GM12892 (cell line): ENCODE results near the gene ARID1B.

Experiments
- DNase-seq: peaks from one replicate; pipeline ENCODE4 v3.0.0; 2011; ENCODE audit not compliant: insufficient read length
- FAIRE-seq: peaks from 2 replicates; lab custom pipeline; 2011; peaks lifted over from hg19 to GRCh38; lab: Jason Lieb, UNC
- POLR2A ChIP-seq: IDR thresholded peaks from 2 replicates; pipeline ENCODE4 v1.6.1; 2011; ENCODE audit warnings: low read depth, low read length, control low read depth
- POLR2AphosphoS5 ChIP-seq: IDR thresholded peaks from 2 replicates; pipeline ENCODE4 v1.6.1; 2011; ENCODE audit warnings: low read depth, low read length, control low read depth
- TAF1 ChIP-seq: IDR thresholded peaks from 2 replicates; pipeline ENCODE4 v1.6.1; 2011; ENCODE audit warnings: low read depth, mild to moderate bottlenecking, control low read depth, low read length, borderline replicate concordance

Gene ARID1B

DNA sequence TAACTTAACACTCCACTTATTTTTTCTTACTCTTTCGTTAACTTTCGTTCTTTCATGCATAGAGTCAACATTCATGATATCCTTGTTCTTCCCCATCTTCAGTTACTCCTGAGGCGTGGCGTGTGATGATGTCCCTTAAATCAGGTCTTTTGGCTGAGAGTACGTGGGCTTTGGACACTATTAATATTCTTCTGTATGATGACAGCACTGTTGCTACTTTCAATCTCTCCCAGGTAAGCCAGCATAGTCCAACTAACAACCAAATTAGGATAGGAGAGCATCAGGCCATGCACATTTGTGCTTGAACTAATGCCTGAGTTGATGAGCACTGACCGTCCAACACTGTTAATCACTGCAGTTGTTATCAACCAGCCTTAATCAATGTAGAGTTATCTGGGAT lies 426.6 kb downstream of the ARID1B start:
- DNase-seq (no peak), FAIRE-seq (no peak)
- no peak for TF ChIP-seq POLR2A
- no peak for TF ChIP-seq TAF1
- TF ChIP-seq POLR2AphosphoS5, result no peak

DNA sequence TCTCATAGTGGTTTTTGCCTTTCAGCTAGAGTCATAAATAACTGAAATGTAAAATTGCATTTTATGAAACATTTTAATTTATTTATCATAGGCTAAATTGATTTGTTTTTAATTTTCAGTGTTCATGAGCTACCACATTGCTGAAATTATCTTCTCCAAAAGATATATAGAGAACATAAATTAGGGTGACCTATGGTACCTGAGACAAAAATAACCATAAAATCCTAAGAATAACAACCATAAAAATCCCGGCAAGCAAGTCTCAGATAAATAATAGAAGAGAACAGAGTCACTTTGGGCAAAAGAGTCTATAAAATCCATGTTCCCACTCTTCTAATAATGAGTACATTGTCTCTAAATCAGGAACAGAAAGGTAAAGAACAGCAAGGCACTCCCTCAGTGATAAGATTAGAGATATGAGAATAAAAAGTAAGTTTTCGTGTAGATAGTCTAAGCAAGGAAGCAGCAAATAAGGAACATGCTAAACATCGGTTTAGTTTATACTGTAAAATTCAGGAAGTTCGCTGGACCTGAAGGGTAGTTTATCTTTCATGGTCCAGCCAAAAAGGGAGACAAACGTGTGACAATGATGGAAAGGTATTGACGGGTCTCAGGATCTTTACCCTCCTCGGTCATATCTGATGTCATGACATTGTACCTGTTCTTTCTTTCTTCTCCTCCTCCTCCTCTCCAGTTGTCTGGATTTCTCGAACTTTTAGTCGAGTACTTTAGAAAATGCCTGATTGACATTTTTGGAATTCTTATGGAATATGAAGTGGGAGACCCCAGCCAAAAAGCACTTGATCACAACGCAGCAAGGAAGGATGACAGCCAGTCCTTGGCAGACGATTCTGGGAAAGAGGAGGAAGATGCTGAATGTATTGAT lies 428.5 kb downstream of the ARID1B start:
- DNase-seq (no peak), FAIRE-seq (no peak)
- no peak for TF ChIP-seq POLR2A

DNA sequence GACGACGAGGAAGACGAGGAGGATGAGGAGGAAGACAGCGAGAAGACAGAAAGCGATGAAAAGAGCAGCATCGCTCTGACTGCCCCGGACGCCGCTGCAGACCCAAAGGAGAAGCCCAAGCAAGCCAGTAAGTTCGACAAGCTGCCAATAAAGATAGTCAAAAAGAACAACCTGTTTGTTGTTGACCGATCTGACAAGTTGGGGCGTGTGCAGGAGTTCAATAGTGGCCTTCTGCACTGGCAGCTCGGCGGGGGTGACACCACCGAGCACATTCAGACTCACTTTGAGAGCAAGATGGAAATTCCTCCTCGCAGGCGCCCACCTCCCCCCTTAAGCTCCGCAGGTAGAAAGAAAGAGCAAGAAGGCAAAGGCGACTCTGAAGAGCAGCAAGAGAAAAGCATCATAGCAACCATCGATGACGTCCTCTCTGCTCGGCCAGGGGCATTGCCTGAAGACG lies 429.2 kb downstream of the ARID1B start:
- DNase-seq (no peak), FAIRE-seq (no peak)
- no peak for TF ChIP-seq TAF1
- no peak for TF ChIP-seq POLR2A
- no peak for TF ChIP-seq POLR2AphosphoS5

DNA sequence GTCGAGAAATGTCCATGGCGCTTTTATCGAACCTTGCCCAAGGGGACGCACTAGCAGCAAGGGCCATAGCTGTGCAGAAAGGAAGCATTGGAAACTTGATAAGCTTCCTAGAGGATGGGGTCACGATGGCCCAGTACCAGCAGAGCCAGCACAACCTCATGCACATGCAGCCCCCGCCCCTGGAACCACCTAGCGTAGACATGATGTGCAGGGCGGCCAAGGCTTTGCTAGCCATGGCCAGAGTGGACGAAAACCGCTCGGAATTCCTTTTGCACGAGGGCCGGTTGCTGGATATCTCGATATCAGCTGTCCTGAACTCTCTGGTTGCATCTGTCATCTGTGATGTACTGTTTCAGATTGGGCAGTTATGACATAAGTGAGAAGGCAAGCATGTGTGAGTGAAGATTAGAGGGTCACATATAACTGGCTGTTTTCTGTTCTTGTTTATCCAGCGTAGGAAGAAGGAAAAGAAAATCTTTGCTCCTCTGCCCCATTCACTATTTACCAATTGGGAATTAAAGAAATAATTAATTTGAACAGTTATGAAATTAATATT lies 430.4 kb downstream of the ARID1B start:
- FAIRE-seq (no peak), DNase-seq (no peak)
- TF ChIP-seq TAF1 (no peak), POLR2AphosphoS5 (no peak), POLR2A (no peak)

DNA sequence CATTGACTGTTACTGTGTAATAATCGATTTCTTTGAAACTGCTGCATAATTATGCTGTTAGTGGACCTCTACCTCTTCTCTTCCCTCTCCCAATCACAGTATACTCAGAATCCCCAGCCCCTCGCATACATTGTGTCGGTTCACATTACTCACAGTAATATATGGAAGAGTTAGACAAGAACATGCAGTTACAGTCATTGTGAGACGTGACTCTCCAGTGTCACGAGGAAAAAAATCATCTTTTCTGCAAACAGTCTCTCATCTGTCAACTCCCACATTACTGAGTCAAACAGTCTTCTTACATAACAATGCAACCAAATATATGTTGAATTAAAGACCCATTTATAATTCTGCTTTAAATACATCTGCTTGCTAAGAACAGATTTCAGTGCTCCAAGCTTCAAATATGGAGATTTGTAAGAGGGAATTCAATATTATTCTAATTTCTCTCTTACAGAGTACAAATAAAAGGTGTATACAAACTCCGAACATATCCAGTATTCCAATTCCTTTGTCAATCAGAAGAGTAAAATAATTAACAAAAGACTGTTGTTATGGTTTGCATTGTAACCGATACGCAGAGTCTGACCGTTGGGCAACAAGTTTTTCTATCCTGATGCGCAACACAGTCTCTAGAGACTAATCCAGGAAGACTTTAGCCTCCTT lies 432.8 kb downstream of the ARID1B start:
- no peak for DNase-seq
- FAIRE-seq, result no peak
- TF ChIP-seq POLR2A, result no peak
- no peak for TF ChIP-seq POLR2AphosphoS5
- no peak for TF ChIP-seq TAF1

DNA sequence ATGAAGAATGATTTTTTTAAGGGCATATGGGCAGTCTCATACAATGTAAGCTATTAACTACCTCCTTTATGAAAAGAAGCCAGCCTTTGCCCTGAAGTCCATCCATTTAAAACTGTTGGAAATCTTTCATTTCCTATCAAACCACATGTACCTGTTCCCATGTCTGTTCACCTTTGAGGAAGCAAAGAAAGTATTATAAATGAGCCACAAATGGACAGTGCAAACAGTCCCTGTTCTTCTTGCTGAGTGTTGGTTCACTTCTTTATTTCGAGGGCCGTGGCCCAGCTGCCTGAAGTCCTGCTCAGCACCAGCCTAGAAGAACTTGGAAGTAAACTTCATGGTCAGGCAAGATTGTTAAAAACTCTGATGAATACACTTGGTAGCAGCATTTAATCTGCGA lies 433.8 kb downstream of the ARID1B start:
- no peak for TF ChIP-seq POLR2AphosphoS5
- no peak for TF ChIP-seq TAF1
- TF ChIP-seq POLR2A, result no peak
- no peak for DNase-seq
- FAIRE-seq, result no peak

DNA sequence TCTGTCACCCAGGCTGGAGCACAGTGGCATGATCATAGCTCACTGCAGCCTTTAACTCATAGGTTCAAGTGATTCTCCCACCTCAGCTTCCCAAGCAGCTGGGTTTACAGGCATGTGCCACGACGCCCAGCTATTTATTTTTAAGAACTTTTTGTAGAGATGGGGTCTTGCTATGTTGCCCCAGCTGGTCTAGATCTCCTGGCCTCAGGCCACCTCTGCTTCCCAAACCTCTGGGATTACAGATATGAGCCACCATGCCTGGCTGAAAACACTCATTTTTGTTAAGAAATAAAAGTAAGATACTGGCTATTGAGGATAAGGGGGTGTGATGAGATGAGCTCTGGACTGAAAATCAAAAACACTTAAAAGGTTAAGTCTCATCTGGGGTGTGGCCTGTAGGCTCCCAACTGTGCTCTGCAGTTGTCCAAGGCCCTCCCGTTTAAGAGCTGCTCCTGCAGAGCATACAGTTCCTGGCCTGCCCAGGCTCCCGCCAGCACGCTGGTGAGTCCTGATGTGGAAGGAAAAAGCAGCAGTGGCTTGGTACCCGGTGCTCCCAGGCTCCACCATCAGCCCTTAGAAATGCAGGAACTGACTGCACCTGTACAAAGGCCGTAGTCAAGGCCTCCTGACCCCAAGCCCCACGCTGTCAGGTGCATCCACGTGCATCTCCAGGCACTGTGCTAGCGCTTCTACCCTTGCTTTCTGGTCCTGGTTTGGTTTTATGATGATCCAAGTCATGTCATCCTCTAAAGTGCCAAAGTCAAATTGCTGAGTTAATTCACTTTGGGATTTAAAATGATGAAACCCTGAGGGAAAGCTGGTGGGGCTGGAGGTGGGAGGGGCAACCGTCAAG lies 434.7 kb downstream of the ARID1B start:
- FAIRE-seq (no peak), DNase-seq (no peak)

DNA sequence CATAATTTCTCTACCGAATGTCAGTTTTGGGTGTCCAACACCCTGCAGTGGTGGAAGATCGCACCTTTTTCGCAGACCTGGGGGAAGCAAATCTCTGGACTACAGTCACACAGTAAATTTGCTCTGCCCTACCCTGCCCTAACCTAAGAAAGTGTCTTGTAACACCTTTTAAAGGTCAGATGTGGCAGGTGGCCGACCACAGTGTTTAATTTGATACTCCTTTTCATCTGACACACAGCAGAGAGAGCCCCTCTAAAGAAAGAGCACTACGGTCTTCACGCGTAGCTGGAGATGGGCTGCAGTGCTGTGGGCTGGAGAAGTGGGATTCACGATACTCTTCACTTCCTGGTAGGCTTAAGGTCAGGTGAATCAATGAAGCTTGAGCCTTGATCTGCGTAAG lies 436.2 kb downstream of the ARID1B start:
- DNase-seq (no peak), FAIRE-seq (no peak)
- TF ChIP-seq POLR2AphosphoS5, result no peak
- no peak for TF ChIP-seq TAF1
- TF ChIP-seq POLR2A, result no peak

More for the DNA sequence above, 434.7 kb downstream of the ARID1B start:
- TF ChIP-seq POLR2A (no peak), POLR2AphosphoS5 (peak; percentile 40; the same call in 1 of the 2 replicates), TAF1 (no peak)

DNA sequence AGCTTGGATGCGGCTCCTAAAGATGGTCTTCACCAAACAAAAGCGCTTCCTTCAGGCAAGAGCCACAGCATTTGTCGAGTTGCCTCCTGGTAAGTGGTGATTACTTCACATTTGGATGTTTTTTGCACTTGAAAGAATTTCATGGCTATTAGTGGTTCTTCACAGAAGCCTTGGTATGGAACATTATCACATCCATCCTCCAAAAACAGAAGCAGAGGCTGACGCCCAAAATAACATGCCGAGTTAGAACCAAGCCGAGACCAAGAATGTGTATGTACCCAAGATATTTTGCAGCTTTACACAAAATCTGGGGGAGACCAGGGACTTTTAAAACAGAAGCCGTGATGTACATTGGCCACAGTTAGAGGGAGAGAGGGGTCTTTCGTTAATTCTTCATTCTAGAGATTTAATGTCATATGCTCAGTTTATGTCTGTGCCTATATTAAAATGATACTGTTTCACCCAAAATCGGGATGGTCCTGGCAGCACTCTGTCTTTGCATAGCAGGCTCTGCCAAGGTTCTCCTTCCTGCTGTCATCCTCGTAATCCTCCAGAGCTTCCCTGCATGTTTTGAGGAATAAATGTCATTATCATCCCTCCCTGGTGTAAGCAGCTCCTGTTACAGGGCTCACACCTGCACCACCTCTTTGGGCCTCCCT lies 436.9 kb downstream of the ARID1B start:
- DNase-seq (no peak), FAIRE-seq (no peak)
- TF ChIP-seq POLR2AphosphoS5 (no peak), POLR2A (no peak), TAF1 (no peak)

DNA sequence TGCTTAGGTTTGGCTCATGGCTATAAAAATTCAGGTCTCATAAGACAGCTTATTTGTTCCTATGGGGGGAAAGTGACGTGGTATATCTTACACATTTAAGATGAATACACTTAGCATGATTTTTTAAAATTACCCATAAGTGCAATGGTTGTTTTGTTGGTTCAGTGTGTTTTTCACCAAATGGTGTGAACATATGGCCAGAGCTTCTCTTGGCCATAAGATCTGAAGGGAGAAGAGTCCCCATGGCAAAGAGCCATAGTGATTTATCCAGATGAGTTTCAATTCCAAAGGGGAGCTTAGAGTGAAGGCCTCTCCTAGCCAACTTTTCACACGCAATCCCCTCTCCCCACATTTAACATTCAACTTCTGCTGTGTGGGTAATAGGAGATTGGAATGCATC lies 438.5 kb downstream of the ARID1B start:
- TF ChIP-seq TAF1 (no peak), POLR2AphosphoS5 (no peak), POLR2A (no peak)
- FAIRE-seq, result no peak

More for the DNA sequence above, 438.5 kb downstream of the ARID1B start:
- DNase-seq, result no peak
